Fibroblast of lung (primary cell): Measurements from ENCODE around the gene ADAP1. TPM values are rescaled to one million over a fixed set of nuclear protein-coding genes. Genes with fewer than 3 reads are reported as not detected.

Experiments
- DNase-seq, 2 donors: peaks; one replicate each; pipeline versions ENCODE4 v3.0.0 to v3.0.0-alpha.2; 2010; ENCODE audit warnings: low read depth in 2 of 2
- H2AFZ ChIP-seq: 2 replicates; pipeline ENCODE4 v1.5.1; 2012; ENCODE audit warnings: low read length, control low read depth, inconsistent platforms
- H3K27ac ChIP-seq: 2 replicates; pipeline ENCODE4 v1.5.1; 2011; ENCODE audit warnings: low read length, control low read depth; ENCODE audit not compliant: insufficient read depth
- H3K27me3 ChIP-seq: 2 replicates; pipeline ENCODE4 v1.5.1; 2011; ENCODE audit warnings: mild to moderate bottlenecking, low read length; ENCODE audit not compliant: control insufficient read depth, insufficient read depth
- H3K36me3 ChIP-seq: 2 replicates; pipeline ENCODE4 v1.5.1; 2011; ENCODE audit warnings: low read length; ENCODE audit not compliant: control insufficient read depth, insufficient read depth
- H3K4me1 ChIP-seq: 2 replicates; pipeline ENCODE4 v1.5.1; 2011; ENCODE audit warnings: low read length; ENCODE audit not compliant: control insufficient read depth, insufficient read depth; ENCODE audit errors: extremely low read depth
- H3K4me2 ChIP-seq: 2 replicates; pipeline ENCODE4 v1.5.1; 2011; ENCODE audit warnings: low read length, control low read depth; ENCODE audit not compliant: insufficient read depth; ENCODE audit errors: extremely low read depth
- H3K4me3 ChIP-seq, 4 experiments: fragments of 200-600 bp in 1 of 4; sonication (generic) in 1 of 4; replicated peaks in 1 of 4; 2 replicates each; pipeline ENCODE4 v1.5.1; 2011 to 2016; ENCODE audit warnings: low read length in 4 of 4, low read depth in 3 of 4, mild to moderate bottlenecking in 3 of 4, control low read depth in 2 of 4, inconsistent platforms in 1 of 4, mixed read lengths in 1 of 4; ENCODE audit not compliant: insufficient read depth in 1 of 4; ENCODE audit errors: control extremely low read depth in 1 of 4
- H3K79me2 ChIP-seq: 2 replicates; pipeline ENCODE4 v1.5.1; 2012; ENCODE audit warnings: mild to moderate bottlenecking, low read length, inconsistent platforms; ENCODE audit not compliant: control insufficient read depth, insufficient read depth
- H3K9ac ChIP-seq: 2 replicates; pipeline ENCODE4 v1.5.1; 2011; ENCODE audit warnings: mild to moderate bottlenecking, low read length, control low read depth; ENCODE audit not compliant: insufficient read depth
- H3K9me3 ChIP-seq: 2 replicates; pipeline ENCODE4 v1.5.1; 2012; ENCODE audit warnings: low read depth, low read length; ENCODE audit not compliant: control insufficient read depth, insufficient read depth
- H4K20me1 ChIP-seq: 2 replicates; pipeline ENCODE4 v1.5.1; 2011; ENCODE audit warnings: low read length; ENCODE audit not compliant: control insufficient read depth, insufficient read depth; ENCODE audit errors: extremely low read depth
- CTCF ChIP-seq, 2 donors: IDR thresholded peaks in 1 of 2; conservative IDR thresholded peaks in 1 of 2; 1 replicate in 1 of 2; 2 replicates in 1 of 2; pipeline ENCODE4 v1.5.1; 2011 to 2012; ENCODE audit warnings: low read length in 2 of 2, control low read depth in 1 of 2, inconsistent platforms in 1 of 2, low read depth in 1 of 2, mild to moderate bottlenecking in 1 of 2
- EZH2 ChIP-seq: IDR thresholded peaks from 2 replicates; pipeline ENCODE4 v1.5.1; 2012; ENCODE audit warnings: low read length, control low read depth, mild to moderate bottlenecking; ENCODE audit errors: missing control alignments
- polyA plus RNA-seq, 2 donors: library from polyadenylated mRNA; depleted of rRNA in 1 of 2; stranded (reverse) in 1 of 2; unstranded in 1 of 2; fragments of >200 nt; gene quantifications; 2 replicates each; pipeline ENCODE4 v1.2.1, GENCODE V29; 2011 to 2012; ENCODE audit warnings: missing spikeins in 1 of 2
- total RNA-seq: library from RNA; depleted of rRNA; stranded (reverse); fragments of >200 nt; gene quantifications from 2 replicates; pipeline ENCODE4 v1.2.1, GENCODE V29; 2014

The ADAP1 gene
- total and polyA plus RNA-seq, 2 donors (not counting 1 experiment from before 2014, with no cell fraction given), result 1.1 to 2.3 TPM

- no peak for DNase-seq
- H3K4me3 ChIP-seq, result no peak overlapping the region
- no peak for TF ChIP-seq CTCF (conservative IDR thresholded peaks at IDR 0.05 in 1 of 2, IDR thresholded peaks at IDR 0.05 in 1 of 2; ENCODE audit: low read depth in 1 of 2, low read length in 2 of 2)
- no peak for TF ChIP-seq EZH2
- no peaks in the 10 kb centered on the region for H3K79me2 ChIP-seq
- peaks cover 4% of the 10 kb centered on the region for H3K27me3 ChIP-seq
- no peaks in the 10 kb centered on the region for H3K9me3 ChIP-seq
- H3K36me3 ChIP-seq, result no peaks in the 10 kb centered on the region
- H3K27ac ChIP-seq, result no peak overlapping the region
- no peak overlapping the region for H2AFZ ChIP-seq
- no peak overlapping the region for H3K9ac ChIP-seq
- H3K4me2 ChIP-seq, result no peak overlapping the region
- peaks cover 3% of the 10 kb centered on the region for H3K4me1 ChIP-seq
- no peaks in the 10 kb centered on the region for H4K20me1 ChIP-seq
Measured at GRCh38 chr7:988963-989529, 34.6 kb upstream of the ADAP1 start.

GRCh38 chr7:988426-988911, 34.0 kb upstream of the ADAP1 start:
- Histone ChIP-seq H4K20me1 (no peaks in the 10 kb centered on the region), H3K79me2 (no peaks in the 10 kb centered on the region), H3K4me1 (peaks cover 3% of the 10 kb centered on the region), H3K9ac (no peak overlapping the region), H3K27me3 (peaks cover 4% of the 10 kb centered on the region), H3K4me3 (no peak overlapping the region), H2AFZ (no peak overlapping the region), H3K9me3 (no peaks in the 10 kb centered on the region), H3K27ac (no peak overlapping the region), H3K4me2 (no peak overlapping the region), H3K36me3 (no peaks in the 10 kb centered on the region)
- peak in 1 of 2 donors; percentile 39 for DNase-seq
- TF ChIP-seq CTCF (conservative IDR thresholded peaks at IDR 0.05 in 1 of 2, IDR thresholded peaks at IDR 0.05 in 1 of 2; ENCODE audit: low read depth in 1 of 2, low read length in 2 of 2), result no peak

- H3K9me3 ChIP-seq, result no peaks in the 10 kb centered on the region
- H3K4me2 ChIP-seq, result no peak overlapping the region
- no peak overlapping the region for H3K27ac ChIP-seq
- peaks cover 3% of the 10 kb centered on the region for H3K4me1 ChIP-seq
- H3K27me3 ChIP-seq, result peaks cover 4% of the 10 kb centered on the region
- H2AFZ ChIP-seq, result no peak overlapping the region
- H4K20me1 ChIP-seq, result no peaks in the 10 kb centered on the region
- no peaks in the 10 kb centered on the region for H3K79me2 ChIP-seq
- DNase-seq, result no peak
- no peaks in the 10 kb centered on the region for H3K36me3 ChIP-seq
- no peak for TF ChIP-seq EZH2
- TF ChIP-seq CTCF (conservative IDR thresholded peaks at IDR 0.05 in 1 of 2, IDR thresholded peaks at IDR 0.05 in 1 of 2; ENCODE audit: low read depth in 1 of 2, low read length in 2 of 2), result no peak
- H3K4me3 ChIP-seq, result no peak overlapping the region
- no peak overlapping the region for H3K9ac ChIP-seq
Measured at GRCh38 chr7:987909-988308, 33.4 kb upstream of the ADAP1 start.
